Testis (tissue), 3 donors: Measurements from ENCODE around the gene CELSR1. TPM values are rescaled to one million over a fixed set of nuclear protein-coding genes. Genes with fewer than 3 reads are reported as not detected.

Source experiments
- DNase-seq: peaks from one replicate; pipeline ENCODE4 v3.0.0-alpha.2; 2019
- H3K27ac ChIP-seq, 2 donors: fragments of 200-600 bp; sonication (generic); one replicate each; pipeline ENCODE4 v1.5.1; 2019
- H3K27me3 ChIP-seq: fragments of 200-600 bp; sonication (generic); one replicate; pipeline ENCODE4 v1.5.1; 2019
- H3K36me3 ChIP-seq: fragments of 200-600 bp; sonication (generic); one replicate; pipeline ENCODE4 v1.5.1; 2017; ENCODE audit warnings: low read depth; ENCODE audit errors: missing control alignments
- H3K4me1 ChIP-seq: fragments of 200-600 bp; sonication (generic); one replicate; pipeline ENCODE4 v1.5.1; 2019
- H3K4me3 ChIP-seq, 2 donors: fragments of 200-600 bp; sonication (generic); one replicate each; pipeline ENCODE4 v1.5.1; 2017 to 2019
- H3K9me3 ChIP-seq: fragments of 200-600 bp; sonication (generic); one replicate; pipeline ENCODE4 v1.5.1; 2017
- POLR2A ChIP-seq: fragments of 450-650 bp; IDR thresholded peaks from one replicate; pipeline ENCODE4 v1.6.1; 2017; ENCODE audit warnings: antibody characterized with exemption, mild to moderate bottlenecking, moderate library complexity
- WGBS, 2 donors: methylation state at CpG; one replicate each; pipeline ENCODE4 v1.1.5; 2018; 5-methylcytosine and 5-hydroxymethylcytosine counted together
- intact Hi-C: fragments of 100-400 bp; cut with DNase I; formaldehyde crosslinking; loops from one replicate; pipeline ENCODE4 v1.15.1; 2023; ENCODE audit warnings: low total_unique reads
- polyA plus RNA-seq: library from polyadenylated mRNA; stranded (reverse); fragments of 350-450 nt; fragmentation: Illumina TruSeq; extraction: RNeasy Lipid Tissue Mini Kit (QIAGEN cat#74804); gene quantifications from one replicate; pipeline ENCODE4 v1.2.3, GENCODE V29; 2014; ENCODE audit warnings: low read depth, low replicate concordance; ENCODE audit not compliant: insufficient read depth
- total RNA-seq, 2 donors: library from RNA; depleted of rRNA; stranded (reverse); fragments of >200 nt; gene quantifications; one replicate each; pipeline ENCODE4 v1.2.3, GENCODE V29; 2016
- TF ChIP-seq, protein P1 (sequence below), 3 experiments: fragments of 450-650 bp in 2 of 3; fragments of 200-600 bp in 1 of 3; sonication (generic) in 1 of 3; IDR thresholded peaks; one replicate each; pipeline ENCODE4 v1.5.1; 2016 to 2019; ENCODE audit warnings: antibody characterized with exemption in 3 of 3, mild to moderate bottlenecking in 2 of 3, moderate library complexity in 1 of 3

CELSR1 gene
- total and polyA plus RNA-seq, 3 donors from 2014 or later: 5.6 to 21.5 (median 13.8) TPM

DNA sequence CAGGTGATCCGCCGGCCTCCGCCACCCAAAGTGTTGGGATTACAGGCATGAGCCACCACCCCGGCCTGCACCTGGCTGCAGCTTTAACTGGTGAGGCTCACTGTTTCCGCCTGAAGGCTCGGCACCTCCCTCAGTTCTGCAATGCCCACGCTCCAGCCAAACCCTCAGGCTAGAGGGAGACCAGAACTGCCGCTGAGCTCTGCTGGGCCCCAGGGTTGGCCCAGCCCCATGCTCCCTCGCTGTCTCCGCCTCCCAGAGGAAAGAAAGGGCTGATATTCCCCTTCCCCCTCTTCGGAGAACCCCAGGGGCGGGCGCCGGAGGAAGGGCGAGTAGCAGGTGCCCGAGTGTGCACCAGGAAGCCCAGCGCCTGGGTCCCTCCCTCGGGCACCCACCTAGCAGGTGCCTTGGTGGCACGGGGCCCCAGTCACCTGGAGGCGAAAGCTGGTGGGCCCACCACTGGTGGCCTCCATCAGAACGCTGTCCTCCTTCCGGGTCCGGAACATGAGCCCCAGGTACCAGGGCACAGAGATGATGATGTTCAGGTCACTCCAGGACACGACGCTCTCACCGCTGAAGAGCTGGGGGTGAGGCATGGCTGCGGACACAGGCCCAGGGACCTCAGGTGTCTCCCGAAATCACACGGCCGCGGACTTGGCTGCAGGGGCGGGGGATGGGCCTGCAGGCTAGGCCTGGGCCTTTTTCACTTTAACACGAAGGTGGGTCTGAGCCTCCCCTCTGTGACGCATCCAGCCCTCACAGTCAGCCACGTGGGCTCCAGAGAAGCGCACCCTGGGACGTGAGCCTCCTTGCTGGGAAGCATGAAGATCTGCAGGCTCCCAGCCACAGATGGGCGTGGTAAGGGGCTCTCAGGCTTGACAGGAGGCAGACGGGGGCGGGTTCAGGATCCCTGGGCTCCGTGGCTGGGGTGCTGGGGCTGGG lies 128.6 kb downstream of the CELSR1 start:
- DNase-seq: no peak
- Histone ChIP-seq H3K27me3 (no peaks in the 10 kb centered on the region), H3K36me3 (no peaks in the 10 kb centered on the region), H3K27ac (no peak overlapping the region), H3K4me1 (no peaks in the 10 kb centered on the region), H3K4me3 (no peak overlapping the region), H3K9me3 (no peaks in the 10 kb centered on the region)
- WGBS, 2 donors: 83 to 89% methylated on average over 31 to 41 of the region's 41 CpGs
- intact Hi-C loops: no loop called here
- no peak for TF ChIP-seq POLR2A
- TF ChIP-seq, protein P1, sequence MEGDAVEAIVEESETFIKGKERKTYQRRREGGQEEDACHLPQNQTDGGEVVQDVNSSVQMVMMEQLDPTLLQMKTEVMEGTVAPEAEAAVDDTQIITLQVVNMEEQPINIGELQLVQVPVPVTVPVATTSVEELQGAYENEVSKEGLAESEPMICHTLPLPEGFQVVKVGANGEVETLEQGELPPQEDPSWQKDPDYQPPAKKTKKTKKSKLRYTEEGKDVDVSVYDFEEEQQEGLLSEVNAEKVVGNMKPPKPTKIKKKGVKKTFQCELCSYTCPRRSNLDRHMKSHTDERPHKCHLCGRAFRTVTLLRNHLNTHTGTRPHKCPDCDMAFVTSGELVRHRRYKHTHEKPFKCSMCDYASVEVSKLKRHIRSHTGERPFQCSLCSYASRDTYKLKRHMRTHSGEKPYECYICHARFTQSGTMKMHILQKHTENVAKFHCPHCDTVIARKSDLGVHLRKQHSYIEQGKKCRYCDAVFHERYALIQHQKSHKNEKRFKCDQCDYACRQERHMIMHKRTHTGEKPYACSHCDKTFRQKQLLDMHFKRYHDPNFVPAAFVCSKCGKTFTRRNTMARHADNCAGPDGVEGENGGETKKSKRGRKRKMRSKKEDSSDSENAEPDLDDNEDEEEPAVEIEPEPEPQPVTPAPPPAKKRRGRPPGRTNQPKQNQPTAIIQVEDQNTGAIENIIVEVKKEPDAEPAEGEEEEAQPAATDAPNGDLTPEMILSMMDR (IDR thresholded peaks at IDR 0.05): no peak

DNA sequence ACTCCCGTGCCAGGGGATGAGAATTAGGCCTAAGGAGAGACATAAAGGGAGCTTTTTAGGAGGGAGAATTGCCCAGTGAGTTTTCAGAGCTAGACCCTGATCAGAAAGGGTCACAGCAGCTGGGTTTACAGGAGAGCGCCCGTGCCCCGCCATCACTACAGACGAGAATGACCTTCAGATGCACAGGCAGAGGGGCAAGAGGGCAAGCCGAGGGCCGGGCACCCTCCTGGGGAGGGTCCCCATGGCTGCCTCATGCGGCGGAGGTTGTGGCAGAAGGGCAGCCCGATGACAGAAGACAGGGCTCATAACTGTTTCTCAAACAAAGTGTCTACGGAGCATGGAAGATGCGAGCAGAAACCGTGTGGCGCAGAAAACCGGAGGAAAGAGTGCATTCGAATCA lies 129.7 kb downstream of the CELSR1 start:
- Histone ChIP-seq H3K27ac (no peak overlapping the region), H3K9me3 (no peaks in the 10 kb centered on the region), H3K4me3 (no peak overlapping the region), H3K36me3 (no peaks in the 10 kb centered on the region), H3K4me1 (no peaks in the 10 kb centered on the region), H3K27me3 (no peaks in the 10 kb centered on the region)
- TF ChIP-seq, protein P1 (IDR thresholded peaks at IDR 0.05): no peak
- TF ChIP-seq POLR2A: no peak
- no peak for DNase-seq
- intact Hi-C loops: no loop called here
- WGBS, 2 donors: 82 to 84% methylated on average over 16 of the region's 16 CpGs

DNA sequence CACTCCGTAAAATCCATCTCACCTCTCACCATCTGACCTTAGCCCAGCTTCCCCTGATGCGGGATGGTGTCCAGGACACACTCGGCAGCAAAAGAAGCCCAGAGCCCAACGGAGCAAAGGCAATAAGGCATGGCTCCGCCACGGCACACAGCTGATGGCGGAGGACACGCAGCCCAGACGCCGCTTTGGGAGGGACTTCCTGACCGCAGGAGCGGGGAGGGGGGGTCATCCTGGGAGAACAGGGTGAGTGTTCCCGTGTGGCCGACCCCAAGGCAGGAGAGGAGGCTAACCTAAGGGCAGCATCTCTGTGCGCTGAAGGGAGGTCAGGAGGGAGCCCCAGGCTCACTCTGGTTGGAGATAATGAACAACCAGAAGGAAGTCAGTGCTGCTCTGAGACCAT lies 130.6 kb downstream of the CELSR1 start:
- no peak overlapping the region for H3K4me3 ChIP-seq
- H3K9me3 ChIP-seq: no peaks in the 10 kb centered on the region
- H3K36me3 ChIP-seq: no peaks in the 10 kb centered on the region
- H3K27ac ChIP-seq: no peak overlapping the region
- WGBS, 2 donors: 89 to 93% methylated on average over 11 to 15 of the region's 15 CpGs
- TF ChIP-seq, protein P1 (IDR thresholded peaks at IDR 0.05): no peak
- TF ChIP-seq POLR2A: no peak
- no peak for DNase-seq
- no peaks in the 10 kb centered on the region for H3K4me1 ChIP-seq
- no peaks in the 10 kb centered on the region for H3K27me3 ChIP-seq
- intact Hi-C loops: no loop called here

DNA sequence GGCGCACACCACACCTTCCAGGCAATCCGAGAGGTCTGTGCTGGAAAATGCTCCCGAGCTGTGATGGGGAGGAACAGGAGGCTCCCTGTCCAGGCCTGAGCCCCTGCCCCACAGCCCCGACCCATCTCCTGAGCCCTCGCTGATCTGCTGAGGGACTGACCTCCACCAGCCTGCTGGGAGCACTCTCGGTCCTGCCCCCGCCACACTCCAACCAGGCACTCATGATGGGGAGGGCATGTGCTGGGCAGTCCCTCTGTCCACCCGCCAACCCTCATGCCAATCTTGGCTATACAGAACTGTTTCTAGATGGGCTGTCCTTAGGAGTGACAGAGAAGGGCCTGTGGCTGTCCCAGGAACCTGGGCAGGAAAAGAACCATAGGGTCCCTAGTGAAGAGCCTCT lies 131.1 kb downstream of the CELSR1 start:
- intact Hi-C loops: no loop called here
- Histone ChIP-seq H3K36me3 (no peaks in the 10 kb centered on the region), H3K27me3 (no peaks in the 10 kb centered on the region), H3K4me3 (no peak overlapping the region), H3K27ac (no peak overlapping the region), H3K9me3 (no peaks in the 10 kb centered on the region), H3K4me1 (no peaks in the 10 kb centered on the region)
- DNase-seq: no peak
- WGBS, 2 donors: 88 to 92% methylated on average over 4 to 8 of the region's 8 CpGs
- TF ChIP-seq, protein P1 (IDR thresholded peaks at IDR 0.05): no peak
- TF ChIP-seq POLR2A: no peak
